ENCODE data around the gene ZC3H12A. TPM values are rescaled to one million over a fixed set of nuclear protein-coding genes. Genes with fewer than 3 reads are reported as not detected.

The ZC3H12A gene
- total and polyA plus RNA-seq, 2 of the 8 experiments (the other 6 are each of a cell fraction or from before 2014, with no cell fraction given): 7.4 to 10.0 TPM

- TF ChIP-seq CHD7 (IDR thresholded peaks at IDR 0.05; ENCODE audit: insufficient replicate concordance, low read length) (no peak), TAF1 (IDR thresholded peaks at IDR 0.05; ENCODE audit: low read depth, low read length) (no peak), SRF (IDR thresholded peaks at IDR 0.05; ENCODE audit: low read depth, low read length) (no peak), POLR2AphosphoS5 (IDR thresholded peaks at IDR 0.05; ENCODE audit: low read depth, low read length) (no peak), KDM1A (IDR thresholded peaks at IDR 0.05; ENCODE audit: borderline replicate concordance, low read length) (no peak)
Measured at GRCh38 chr1:37469386-37469785, 5.0 kb upstream of the ZC3H12A start (continued).

Measured in H1 (cell line).